ENCODE results near the gene RASL10A.

RASL10A gene

GRCh38 chr22:29270475-29271271, 44.8 kb downstream of the RASL10A start:
- no peak for DNase-seq (ENCODE audit: low read depth, low spot score)

- no peak for DNase-seq (ENCODE audit: low read depth, low spot score)
These were observed 45.6 kb downstream of the RASL10A start for GRCh38 chr22:29269731-29270474.

- DNase-seq (ENCODE audit: low read depth, low spot score), result no peak
These were observed 46.3 kb downstream of the RASL10A start for GRCh38 chr22:29269230-29269604.

GRCh38 chr22:29268511-29269229, 46.8 kb downstream of the RASL10A start:
- peak; percentile 39 for DNase-seq (ENCODE audit: low read depth, low spot score)

GRCh38 chr22:29267858-29268510, 47.5 kb downstream of the RASL10A start, which contains the start of the genes EWSR1 and RHBDD3:
Gene EWSR1 (plus strand): TSS chr22:29268268. CDS start chr22:29268337, 69 bp downstream.
Gene RHBDD3 (minus strand): TSS chr22:29267981. CDS start chr22:29265626, 2,355 bp downstream.
- DNase-seq (ENCODE audit: low read depth, low spot score), result peak; percentile 91

- no peak for DNase-seq (ENCODE audit: low read depth, low spot score)
These were observed 48.0 kb downstream of the RASL10A start for GRCh38 chr22:29267462-29267857.

GRCh38 chr22:29266564-29267461, 48.7 kb downstream of the RASL10A start:
- no peak for DNase-seq (ENCODE audit: low read depth, low spot score)

GRCh38 chr22:29265929-29266328, 49.6 kb downstream of the RASL10A start:
- no peak for DNase-seq (ENCODE audit: low read depth, low spot score)

- no peak for DNase-seq (ENCODE audit: low read depth, low spot score)
These were observed 50.2 kb downstream of the RASL10A start for GRCh38 chr22:29265305-29265704.

GRCh38 chr22:29263791-29264276, 51.7 kb downstream of the RASL10A start:
- DNase-seq (ENCODE audit: low read depth, low spot score), result no peak

Data from brain pericyte (primary cell).